Measurements from ENCODE around the gene SCIN.

DNA sequence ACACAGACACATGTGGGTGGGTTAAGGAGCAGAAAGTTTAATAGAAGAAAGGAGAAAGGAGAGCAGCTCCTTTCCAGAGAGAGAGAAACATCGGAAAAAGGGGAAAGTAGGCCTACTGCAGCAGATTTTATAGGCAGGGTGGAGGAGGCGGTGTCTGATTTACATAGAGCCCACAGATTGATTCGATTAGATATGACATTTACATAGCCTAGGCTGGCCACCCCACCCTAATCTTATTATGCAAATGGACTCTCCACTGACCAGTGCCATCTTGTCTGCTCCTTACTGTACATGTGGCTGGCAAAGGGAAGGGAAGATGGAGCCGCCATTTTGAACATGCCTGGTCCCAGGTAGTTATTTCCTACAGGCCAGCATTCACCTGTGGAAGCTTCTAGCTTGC is 38.7 kb upstream of the SCIN start:
- TF ChIP-seq POLR2A (IDR thresholded peaks at IDR 0.05; ENCODE audit: low read depth, low read length) (no peak), POLR2AphosphoS5 (IDR thresholded peaks at IDR 0.05; ENCODE audit: low read depth, low read length) (no peak)

All from GM12891 (cell line).